HG03196 (cell line): ENCODE results near the gene FAM171A2.

ENCODE experiments used
- ATAC-seq: cut with Tn5 transposase; IDR thresholded peaks from one replicate; pipeline ENCODE4 v1.9.1; 2021; ENCODE audit not compliant: unreplicated experiment

The FAM171A2 gene

DNA sequence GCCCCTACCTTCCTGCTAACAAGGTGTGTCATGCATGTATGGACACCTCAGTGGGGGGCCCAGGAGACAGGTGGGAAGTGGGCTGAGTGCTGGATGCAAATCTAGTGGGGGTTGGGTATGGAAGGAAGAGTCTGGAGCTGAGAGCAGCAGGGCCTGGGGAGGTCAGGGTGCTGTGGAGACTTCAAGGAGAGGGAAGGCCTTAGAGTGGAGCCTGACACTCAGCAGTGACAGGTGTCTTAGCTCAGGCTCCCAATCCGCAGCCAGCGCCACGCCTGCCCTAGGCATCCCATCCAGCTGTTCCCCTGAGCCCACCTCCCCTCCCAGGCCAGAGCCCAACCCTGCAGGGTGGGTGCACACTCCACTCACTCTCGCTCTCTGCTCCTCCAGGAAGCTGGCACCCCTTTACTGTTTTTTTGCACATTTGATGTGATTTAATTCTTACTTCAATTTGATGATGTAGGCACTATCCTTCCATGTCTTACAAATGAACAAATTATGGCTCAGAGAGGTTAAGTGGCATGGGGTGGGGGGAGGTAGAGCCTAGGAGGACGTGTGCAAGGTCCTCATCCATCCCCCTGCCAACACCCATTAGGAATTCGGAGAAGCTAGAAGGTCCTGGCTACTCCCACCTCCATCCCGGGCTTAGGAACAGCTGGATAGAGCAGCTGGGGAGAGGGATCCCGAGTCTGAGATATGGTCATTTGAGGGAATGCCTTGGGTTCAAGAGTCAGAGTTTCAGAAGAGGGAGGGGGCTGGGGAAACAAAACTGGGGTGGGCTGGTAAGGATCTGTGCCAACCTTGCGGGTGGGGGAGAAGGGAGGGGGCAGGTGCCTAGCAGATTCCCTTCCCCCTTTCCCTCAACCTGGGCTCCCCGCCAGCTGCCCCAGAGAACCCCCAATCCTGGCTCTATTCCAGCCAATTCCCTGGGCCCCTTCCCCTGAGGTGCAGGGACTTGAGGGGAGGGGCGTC lies 2.1 kb downstream of the FAM171A2 start:
- no peak for ATAC-seq

DNA sequence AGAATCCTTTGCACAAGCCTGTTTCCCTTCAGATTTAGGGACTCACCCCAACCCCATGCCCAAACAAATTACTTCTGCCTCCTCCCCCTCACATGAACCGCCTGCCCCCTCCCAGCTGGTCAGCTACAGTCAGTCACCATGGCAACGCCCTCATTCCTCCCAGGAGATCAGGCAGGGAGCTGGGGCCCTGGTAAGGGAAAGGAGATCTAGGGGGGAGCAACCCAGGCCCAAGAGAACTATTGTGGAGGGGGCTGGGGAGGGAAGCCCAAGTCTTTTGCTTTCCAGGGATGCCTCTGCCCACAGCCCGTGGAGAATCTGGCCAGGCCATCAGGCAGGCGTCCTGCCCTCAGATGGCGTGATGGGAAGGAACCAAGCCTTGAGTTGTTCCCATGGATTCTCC lies 2.8 kb downstream of the FAM171A2 start:
- ATAC-seq = no peak

DNA sequence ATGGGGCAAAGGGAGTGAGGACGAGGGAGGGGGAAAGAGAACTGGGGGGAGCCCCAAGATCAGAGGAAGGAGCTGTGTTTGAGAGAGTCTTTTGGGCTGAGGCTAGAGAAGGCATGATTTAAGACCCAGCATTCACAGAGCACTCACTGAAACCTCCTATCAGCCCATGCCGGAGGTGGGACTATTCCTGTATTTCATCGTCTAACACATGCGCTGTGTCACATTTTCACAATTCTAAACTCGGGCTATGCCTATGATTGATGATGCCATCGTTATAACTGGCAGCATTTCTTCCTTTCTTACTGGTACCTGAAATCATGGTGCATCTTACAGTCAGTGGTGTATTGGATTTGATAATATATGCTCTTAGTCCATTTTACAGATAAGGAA lies 3.5 kb downstream of the FAM171A2 start:
- ATAC-seq = no peak

DNA sequence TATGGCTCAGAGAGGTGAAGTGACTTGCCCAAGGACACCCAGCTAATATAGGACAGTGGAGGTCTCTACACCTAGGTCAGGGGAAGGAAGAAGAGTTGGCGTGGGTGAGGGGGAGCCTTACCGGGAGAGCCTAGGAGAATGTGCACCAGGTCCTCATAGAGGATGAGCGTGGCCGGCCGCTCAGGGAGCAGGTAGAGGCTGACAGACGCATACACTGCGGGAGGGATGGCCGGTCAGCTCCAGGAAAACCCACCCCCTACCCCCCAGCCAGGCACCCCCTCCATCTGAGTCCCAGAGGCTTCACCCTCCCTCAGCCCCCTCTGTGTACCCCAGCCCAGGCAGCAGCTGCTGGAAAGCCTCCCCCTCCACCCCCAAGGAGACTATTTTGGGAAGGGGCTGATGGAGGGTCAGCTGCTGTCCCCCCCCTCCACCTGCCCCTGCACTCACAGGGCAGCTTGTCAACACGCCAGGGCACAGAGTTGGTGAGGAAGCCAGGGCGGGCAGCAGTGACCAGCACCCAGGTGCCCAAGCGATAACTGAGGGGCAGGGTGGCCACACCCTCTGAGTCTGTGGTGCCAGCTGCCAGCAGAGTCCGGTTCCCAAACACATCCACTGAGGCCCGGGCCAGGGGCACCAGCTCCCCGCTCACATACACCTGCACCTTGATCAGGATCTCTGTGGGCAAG lies 4.1 kb downstream of the FAM171A2 start:
- no peak for ATAC-seq

DNA sequence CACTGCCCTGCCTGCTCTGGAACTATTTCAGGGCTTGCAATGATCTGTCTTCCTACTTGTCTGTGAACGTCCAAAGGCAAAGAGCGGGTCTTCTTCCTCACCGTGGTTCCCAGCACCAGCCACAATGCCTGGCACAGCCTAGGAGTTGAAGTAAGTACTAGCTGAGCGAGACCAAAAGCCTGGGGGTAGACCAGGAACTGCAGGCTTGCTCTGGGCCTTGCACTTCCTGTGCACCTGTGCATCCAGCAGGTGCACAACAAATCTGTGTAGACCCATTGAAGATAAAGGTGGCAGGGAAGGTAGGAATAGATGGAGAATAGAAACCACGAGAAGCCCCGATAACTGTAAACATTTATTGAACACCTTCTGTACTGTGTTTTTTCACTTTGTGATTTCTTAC lies 4.6 kb downstream of the FAM171A2 start:
- no peak for ATAC-seq

DNA sequence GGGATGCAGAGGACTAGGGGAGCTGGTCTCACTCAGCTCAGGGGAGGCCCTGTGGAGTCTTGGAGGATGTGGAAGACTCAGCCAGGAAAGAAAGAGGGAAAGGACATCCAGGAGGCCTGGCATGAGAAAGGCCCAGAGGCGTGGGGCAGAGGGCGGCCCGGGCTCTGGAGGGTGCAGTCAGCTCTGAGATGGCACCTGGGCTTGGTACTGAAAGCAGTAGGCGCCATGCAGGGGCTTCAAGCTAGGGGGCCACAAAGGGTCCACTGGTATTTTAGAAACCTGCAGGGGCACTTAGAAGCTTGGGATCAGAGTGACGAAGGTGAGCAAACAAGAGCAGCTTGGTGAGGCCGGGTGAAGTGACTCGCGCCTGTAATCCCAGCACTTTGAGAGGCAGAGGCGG lies 5.6 kb downstream of the FAM171A2 start:
- no peak for ATAC-seq

DNA sequence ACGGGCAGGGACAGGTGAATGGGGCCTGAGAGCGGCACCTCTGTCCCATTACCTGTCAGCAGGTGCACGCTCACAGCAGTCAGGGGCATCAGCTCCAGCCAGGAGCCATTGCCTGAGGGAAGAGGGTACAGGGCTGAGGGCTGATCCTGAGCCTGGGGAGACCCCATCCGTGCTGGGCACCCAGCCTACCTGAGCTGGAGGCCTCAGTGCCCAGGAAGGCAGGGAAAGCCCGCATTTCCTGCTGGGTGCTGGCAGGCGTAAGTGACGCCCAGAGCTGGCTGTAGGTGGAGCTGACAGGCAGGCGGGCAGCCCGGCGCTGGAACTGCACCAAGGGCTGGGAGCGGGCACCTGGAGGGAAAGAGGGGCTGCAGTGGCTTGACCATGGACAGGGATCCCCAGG lies 7.4 kb downstream of the FAM171A2 start:
- no peak for ATAC-seq

DNA sequence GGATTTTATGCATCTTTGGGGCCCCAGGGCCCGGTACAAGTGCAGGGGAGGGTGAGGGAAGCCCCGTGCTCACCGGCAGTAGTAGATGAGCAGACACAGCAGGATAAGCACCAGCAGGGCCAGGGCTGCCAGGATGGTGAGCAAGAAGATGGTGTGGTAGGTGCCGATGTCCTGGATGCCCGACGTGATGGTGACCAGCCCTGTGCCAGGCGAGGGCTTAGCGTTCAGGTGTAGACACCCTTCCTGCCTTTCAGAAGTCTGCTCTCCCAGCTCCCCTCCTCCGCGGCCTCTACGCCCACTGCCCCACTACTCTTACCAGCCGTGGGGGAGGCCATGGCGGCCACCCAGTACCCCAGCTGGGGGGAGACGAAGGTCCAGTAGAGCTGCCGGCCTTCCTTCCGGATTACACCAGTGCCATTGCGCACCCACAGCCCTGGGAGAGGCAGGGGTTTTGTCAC lies 8.0 kb downstream of the FAM171A2 start:
- ATAC-seq = no peak

DNA sequence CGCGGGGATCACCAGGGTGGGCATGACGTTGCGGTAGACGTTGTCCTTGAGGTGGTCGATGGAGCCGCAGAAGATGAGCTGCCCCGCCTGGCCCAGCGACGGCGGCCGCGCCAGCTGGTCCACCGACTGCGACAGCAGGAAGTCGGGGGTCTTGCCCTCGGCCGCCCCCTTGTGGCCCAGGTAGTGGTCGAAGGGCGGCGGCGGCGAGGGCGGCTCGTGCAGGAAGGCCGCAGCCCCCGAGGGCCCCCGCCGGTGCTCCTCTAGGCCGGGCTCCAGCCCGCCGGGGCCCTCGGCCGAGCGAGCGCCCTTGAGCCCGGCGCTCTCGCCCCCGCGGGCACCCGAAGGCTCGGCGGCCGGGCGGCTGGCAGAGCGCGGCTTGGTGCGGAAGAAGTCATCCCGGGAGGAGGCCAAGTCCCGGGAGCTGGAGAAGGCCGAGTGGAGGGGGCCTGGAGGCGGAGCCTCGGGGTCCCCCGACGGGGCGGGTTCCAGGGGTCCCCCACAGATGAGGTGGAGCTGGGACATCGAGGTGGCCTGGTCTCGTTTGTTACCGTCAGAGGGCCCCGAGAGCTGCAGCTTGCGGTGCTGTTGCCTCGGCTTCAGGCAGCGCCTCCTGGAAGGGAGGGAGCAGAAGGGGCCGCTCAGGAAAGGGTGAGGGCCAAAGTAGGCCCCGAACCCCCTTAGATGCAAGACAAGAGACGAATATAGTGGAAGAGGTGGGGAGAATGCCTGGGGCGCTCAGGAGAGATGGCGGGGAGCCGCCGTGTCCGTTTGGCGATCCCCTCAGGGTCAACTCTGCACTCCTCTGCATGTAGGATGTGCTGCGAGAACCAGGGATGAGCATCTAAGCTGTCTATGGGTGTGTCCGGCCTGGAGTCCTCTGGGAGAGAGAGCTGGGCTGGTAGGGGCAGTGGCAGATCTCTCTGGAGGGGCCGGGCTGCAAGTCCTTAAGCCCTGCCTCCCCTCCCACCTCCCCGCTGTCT lies 8.8 kb downstream of the FAM171A2 start:
- no peak for ATAC-seq

DNA sequence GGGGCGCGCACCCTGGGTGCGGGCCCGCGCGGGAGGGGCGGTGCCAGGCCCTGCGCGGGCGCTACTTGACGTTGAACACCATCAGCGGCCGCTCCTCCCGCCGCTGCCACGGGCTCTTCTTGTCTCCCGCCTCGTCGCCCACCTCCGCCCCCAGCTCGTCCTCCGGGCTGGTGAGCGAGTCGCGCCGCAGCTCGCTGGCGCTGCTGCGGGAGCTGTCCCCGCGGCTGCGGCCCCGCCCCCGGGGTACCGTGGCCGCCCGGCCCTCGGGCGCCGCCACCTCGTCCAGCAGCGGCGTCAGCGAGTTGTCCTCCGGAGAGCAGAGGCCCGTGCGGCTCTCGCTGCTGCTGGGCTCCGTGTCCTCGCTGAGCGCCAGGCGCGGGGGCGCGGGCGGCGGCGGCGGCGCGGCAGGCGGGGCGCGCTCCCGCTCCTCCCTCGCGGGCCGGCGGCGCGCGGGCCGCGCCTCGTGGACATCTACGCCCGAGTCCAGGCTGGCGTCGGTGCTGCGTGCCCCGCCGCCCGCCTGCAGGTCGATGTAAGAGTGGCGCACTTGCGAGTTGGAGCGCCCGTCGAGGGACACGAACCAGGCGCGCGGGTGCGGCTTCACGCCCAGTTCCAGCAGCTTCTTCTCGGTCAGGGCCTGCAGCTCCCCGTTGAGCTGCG lies 9.9 kb downstream of the FAM171A2 start:
- ATAC-seq = no peak

DNA sequence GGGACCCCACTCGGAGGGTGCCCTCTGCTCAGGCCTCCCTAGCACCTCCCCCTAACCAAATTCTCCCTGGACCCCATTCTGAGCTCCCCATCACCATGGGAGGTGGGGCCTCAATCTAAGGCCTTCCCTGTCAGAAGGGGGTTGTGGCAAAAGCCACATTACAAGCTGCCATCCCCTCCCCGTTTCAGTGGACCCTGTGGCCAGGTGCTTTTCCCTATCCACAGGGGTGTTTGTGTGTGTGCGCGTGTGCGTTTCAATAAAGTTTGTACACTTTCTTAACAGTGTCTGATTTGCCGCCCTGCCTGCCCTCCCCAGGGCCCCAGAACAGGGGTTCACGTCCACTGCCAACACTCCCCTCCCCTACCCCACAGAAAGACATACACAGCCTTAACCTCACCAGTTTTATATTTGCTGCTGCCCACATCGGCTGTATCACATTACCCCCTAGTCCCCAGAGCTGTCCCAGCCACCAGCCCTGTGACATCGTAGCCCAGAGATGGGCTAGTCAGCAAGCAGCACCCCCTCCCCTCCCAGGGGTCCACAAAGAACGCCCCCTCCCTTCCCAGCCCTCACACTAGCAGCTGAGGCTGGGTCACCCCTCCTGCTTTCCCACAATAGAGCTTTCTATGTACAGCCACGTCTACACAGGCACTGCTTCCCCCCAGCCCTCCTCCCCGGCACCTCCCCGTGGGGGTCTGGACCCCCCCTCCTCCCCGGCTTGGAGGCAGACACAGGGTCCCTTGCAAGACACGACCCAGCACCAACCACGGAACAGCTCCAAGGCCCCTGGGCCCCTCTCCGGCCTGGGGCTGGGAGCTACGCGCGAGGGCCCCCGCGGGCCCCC lies 10.6 kb downstream of the FAM171A2 start:
- no peak for ATAC-seq

DNA sequence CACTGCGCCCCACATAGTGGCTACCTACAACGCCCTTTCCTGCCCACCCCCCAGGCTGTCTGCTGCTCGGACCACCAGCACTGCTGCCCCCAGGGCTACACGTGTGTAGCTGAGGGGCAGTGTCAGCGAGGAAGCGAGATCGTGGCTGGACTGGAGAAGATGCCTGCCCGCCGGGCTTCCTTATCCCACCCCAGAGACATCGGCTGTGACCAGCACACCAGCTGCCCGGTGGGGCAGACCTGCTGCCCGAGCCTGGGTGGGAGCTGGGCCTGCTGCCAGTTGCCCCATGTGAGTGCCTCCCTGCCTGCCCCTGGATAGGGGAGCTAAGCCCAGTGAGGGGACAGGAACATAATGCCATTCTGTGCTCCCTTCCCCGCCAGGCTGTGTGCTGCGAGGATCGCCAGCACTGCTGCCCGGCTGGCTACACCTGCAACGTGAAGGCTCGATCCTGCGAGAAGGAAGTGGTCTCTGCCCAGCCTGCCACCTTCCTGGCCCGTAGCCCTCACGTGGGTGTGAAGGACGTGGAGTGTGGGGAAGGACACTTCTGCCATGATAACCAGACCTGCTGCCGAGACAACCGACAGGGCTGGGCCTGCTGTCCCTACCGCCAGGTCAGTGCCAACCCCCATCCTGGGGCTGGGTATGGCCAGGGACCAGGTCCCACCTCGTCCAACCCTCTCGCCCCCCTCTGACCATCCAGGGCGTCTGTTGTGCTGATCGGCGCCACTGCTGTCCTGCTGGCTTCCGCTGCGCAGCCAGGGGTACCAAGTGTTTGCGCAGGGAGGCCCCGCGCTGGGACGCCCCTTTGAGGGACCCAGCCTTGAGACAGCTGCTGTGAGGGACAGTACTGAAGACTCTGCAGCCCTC lies 11.5 kb downstream of the FAM171A2 start:
- no peak for ATAC-seq

DNA sequence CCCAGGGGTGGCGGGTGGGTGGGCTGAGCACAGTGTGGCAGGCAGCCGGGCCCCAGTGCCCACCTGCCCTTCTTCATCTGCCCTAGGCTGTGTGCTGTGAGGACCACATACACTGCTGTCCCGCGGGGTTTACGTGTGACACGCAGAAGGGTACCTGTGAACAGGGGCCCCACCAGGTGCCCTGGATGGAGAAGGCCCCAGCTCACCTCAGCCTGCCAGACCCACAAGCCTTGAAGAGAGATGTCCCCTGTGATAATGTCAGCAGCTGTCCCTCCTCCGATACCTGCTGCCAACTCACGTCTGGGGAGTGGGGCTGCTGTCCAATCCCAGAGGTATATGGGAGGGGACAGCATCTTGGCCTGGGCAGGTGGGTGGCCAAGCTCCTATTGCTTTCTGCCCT lies 12.2 kb downstream of the FAM171A2 start:
- ATAC-seq = no peak

DNA sequence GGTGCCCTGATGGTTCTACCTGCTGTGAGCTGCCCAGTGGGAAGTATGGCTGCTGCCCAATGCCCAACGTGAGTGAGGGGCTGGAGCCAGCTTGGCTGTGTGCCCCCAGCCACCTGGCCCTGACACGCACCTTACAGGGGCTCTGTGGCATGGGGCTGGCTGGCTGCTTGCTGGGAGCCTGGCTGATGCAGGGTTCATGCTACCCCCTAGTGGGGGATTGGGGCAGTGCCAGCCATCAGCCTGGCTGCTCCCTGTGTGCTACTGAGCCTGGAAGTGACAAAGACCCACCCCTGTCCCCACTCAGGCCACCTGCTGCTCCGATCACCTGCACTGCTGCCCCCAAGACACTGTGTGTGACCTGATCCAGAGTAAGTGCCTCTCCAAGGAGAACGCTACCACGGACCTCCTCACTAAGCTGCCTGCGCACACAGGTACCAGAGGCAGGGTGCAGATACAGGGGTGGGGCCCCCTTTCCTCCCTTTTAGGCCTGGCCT lies 12.9 kb downstream of the FAM171A2 start:
- no peak for ATAC-seq

DNA sequence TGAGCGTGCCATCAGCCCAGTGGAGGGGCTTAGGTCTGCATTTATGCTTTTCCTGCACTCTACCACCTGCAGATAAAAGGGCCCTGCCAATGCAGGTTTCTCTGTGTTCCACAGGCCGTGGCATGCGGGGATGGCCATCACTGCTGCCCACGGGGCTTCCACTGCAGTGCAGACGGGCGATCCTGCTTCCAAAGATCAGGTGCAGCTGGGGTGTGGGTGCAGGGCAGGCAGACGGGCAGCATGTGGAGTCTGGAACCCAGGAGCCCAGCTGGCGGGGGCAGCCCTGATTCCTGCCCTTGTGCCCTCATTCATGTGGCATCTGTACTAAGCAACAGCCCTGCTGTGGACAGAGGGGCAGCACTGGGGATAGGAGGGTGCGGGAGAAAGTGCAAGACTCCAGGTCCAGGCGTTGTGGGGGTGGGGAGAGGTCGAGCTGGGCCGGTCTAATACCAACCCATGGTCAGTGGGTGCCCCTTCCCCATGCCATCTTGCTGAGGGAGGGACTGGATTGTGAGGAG lies 14.0 kb downstream of the FAM171A2 start:
- ATAC-seq = no peak

DNA sequence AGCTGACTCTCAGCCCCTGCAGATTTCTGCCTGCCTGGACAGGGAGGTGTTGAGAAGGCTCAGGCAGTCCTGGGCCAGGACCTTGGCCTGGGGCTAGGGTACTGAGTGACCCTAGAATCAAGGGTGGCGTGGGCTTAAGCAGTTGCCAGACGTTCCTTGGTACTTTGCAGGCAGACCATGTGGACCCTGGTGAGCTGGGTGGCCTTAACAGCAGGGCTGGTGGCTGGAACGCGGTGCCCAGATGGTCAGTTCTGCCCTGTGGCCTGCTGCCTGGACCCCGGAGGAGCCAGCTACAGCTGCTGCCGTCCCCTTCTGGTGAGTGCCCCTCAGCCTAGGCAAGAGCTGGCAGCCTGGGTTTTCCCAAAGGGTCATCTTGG lies 14.7 kb downstream of the FAM171A2 start:
- no peak for ATAC-seq

DNA sequence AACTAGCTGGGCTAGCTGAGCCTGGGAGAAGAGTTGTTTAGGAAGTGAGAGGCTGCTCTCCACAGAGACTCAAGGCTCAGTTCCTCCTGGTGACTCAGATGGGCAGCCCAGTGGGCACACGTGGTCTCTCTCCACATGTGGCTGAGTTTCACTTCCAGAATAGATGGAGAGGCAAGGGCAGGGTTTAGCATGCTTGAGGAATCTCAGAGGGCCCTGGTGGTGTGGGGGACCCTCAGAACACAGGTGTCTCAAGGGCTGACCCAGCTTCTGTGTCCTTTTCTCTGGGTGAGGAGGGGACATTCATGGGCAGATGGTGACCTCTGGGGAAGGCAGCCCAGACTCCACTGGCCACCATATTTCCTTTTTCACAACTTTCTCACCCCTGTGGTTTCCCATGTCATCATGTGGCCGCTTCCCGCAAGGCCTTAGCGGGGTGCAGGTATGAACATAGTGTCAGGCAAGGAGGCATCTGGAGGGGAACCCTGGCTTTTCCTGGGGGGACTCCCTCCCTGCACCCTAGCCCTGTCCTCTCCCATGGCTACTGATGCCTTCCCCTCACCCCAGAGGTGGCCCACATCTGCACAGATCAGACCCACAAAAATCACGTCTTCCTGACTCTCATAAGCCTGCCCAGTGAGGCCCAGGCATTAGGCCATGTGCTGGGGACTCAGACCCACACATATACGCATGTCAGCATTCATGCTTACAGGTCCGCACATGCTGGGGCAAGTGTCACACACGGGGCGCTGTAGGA lies 15.2 kb downstream of the FAM171A2 start:
- no peak for ATAC-seq
